Esophagus muscularis mucosa (tissue), 4 donors: ENCODE measurements around the gene CROCC2.

Experiments used
- EP300 ChIP-seq: sonication (generic); formaldehyde crosslinking; IDR thresholded peaks from one replicate; pipeline ENCODE4 v1.6.1; 2017; ENCODE audit warnings: antibody characterized with exemption
- POLR2A ChIP-seq: fragments of 450-650 bp; IDR thresholded peaks from one replicate; pipeline ENCODE4 v1.6.1; 2017; ENCODE audit warnings: antibody characterized with exemption, moderate library complexity, mild to moderate bottlenecking, low read depth
- POLR2AphosphoS5 ChIP-seq, 2 donors: sonication (generic); formaldehyde crosslinking; IDR thresholded peaks; one replicate each; pipeline ENCODE4 v1.6.1; 2017; ENCODE audit warnings: antibody characterized with exemption in 2 of 2
- TF ChIP-seq, protein P1 (sequence below), 3 experiments: fragments of 200-600 bp in 2 of 3; fragments of 450-650 bp in 1 of 3; sonication (generic) in 2 of 3; IDR thresholded peaks; one replicate each; pipeline ENCODE4 v1.5.1; 2017 to 2019; ENCODE audit warnings: antibody characterized with exemption in 3 of 3, mild to moderate bottlenecking in 2 of 3, moderate library complexity in 1 of 3

DNA sequence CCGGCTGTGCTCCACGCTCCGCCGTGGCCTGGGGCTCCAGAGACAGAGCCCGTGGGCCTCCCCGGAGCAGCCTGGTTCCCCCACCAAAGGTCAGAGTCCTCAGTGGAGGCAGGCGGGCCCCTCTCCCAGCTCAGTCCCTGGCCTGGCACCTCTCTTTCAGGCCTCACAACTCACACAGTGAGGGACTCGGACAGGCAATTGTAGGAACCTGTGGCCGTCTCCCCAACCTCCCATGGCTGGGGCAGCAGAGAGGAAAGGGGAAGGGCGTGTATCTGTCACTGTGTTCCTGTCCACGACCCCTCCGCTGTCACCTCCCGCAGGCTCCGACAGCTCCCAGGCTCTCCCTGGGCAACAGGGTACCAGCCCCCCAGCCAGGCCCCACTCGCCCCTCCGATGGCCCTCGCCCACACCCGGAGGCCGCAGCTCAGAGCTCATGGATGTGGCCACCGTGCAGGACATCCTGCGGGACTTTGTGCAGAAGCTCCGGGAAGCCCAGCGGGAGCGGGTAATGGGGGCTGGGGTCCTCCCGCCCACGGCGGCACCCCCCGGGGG lies 59.8 kb downstream of the CROCC2 start:
- TF ChIP-seq, protein P1, sequence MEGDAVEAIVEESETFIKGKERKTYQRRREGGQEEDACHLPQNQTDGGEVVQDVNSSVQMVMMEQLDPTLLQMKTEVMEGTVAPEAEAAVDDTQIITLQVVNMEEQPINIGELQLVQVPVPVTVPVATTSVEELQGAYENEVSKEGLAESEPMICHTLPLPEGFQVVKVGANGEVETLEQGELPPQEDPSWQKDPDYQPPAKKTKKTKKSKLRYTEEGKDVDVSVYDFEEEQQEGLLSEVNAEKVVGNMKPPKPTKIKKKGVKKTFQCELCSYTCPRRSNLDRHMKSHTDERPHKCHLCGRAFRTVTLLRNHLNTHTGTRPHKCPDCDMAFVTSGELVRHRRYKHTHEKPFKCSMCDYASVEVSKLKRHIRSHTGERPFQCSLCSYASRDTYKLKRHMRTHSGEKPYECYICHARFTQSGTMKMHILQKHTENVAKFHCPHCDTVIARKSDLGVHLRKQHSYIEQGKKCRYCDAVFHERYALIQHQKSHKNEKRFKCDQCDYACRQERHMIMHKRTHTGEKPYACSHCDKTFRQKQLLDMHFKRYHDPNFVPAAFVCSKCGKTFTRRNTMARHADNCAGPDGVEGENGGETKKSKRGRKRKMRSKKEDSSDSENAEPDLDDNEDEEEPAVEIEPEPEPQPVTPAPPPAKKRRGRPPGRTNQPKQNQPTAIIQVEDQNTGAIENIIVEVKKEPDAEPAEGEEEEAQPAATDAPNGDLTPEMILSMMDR (IDR thresholded peaks at IDR 0.05): no peak
- TF ChIP-seq POLR2AphosphoS5 (IDR thresholded peaks at IDR 0.05) (no peak), POLR2A (no peak), EP300 (no peak)
